K562 (cell line): ENCODE data around the gene ZNF107. TPM values are rescaled to one million over a fixed set of nuclear protein-coding genes. Genes with fewer than 3 reads are reported as not detected.

Source experiments
- ADNP ChIP-seq: fragments of 200-800 bp; sonication (Bioruptor generic); IDR thresholded peaks from 2 replicates; pipeline ENCODE4 v1.6.1; 2016; ENCODE audit warnings: missing genetic modification characterization, missing compliant biosample characterization
- ATF1 ChIP-seq, 2 experiments: fragments of 450-650 bp in 1 of 2; IDR thresholded peaks; 2 replicates each; pipeline ENCODE4 v1.6.1; 2016; ENCODE audit warnings: missing compliant biosample characterization in 1 of 2, missing genetic modification characterization in 1 of 2
- BRD9 ChIP-seq: fragments of 450-650 bp; IDR thresholded peaks from 2 replicates; pipeline ENCODE4 v1.6.1; 2018; ENCODE audit warnings: low read depth; ENCODE audit not compliant: partially characterized antibody
- DDX20 ChIP-seq: fragments of 450-650 bp; IDR thresholded peaks from 2 replicates; pipeline ENCODE4 v1.6.1; 2016; ENCODE audit warnings: missing genetic modification characterization, low read depth, mild to moderate bottlenecking, missing compliant biosample characterization, moderate library complexity
- FOXA3 ChIP-seq, 2 experiments: fragments of 450-650 bp in 1 of 2; sonication (generic) in 1 of 2; formaldehyde crosslinking; IDR thresholded peaks in 1 of 2; conservative IDR thresholded peaks in 1 of 2; 2 replicates each; pipeline versions ENCODE4 v1.4.0 to v1.8.0; 2020 to 2022; ENCODE audit warnings: mild to moderate bottlenecking in 2 of 2, missing genetic modification reagents in 1 of 2
- GABPB1 ChIP-seq: sonication (generic); formaldehyde crosslinking; IDR thresholded peaks from 2 replicates; pipeline ENCODE4 v1.8.0; 2022; ENCODE audit warnings: mild to moderate bottlenecking, missing genetic modification reagents
- ILK ChIP-seq: fragments of 450-650 bp; IDR thresholded peaks from 2 replicates; pipeline ENCODE4 v1.6.1; 2016; ENCODE audit warnings: missing genetic modification characterization, low read depth, mild to moderate bottlenecking, missing compliant biosample characterization, moderate library complexity, borderline replicate concordance
- KAT2B ChIP-seq: IDR thresholded peaks from one replicate; pipeline ENCODE4 v1.6.1; 2012; ENCODE audit warnings: low read depth, mild to moderate bottlenecking, control low read depth, inconsistent platforms, low read length, moderate library complexity
- KDM1A ChIP-seq, 2 experiments: fragments of 450-650 bp; IDR thresholded peaks; 2 replicates each; pipeline ENCODE4 v1.6.1; 2016; ENCODE audit warnings: mild to moderate bottlenecking in 2 of 2
- KHSRP ChIP-seq: fragments of 450-650 bp; IDR thresholded peaks from 2 replicates; pipeline ENCODE4 v1.6.1; 2017
- KLF10 ChIP-seq: fragments of 250-450 bp; sonication (Bioruptor Pico); IDR thresholded peaks from 2 replicates; pipeline ENCODE4 v1.6.1; 2021; ENCODE audit warnings: matching md5 sums
- MAZ ChIP-seq, 2 experiments: fragments of 450-650 bp in 1 of 2; sonication (generic) in 1 of 2; formaldehyde crosslinking; IDR thresholded peaks in 1 of 2; conservative IDR thresholded peaks in 1 of 2; 2 replicates each; pipeline versions ENCODE4 v1.4.0 to v1.5.0; 2020; ENCODE audit warnings: mild to moderate bottlenecking in 1 of 2, missing genetic modification reagents in 1 of 2
- MTA2 ChIP-seq: fragments of 450-650 bp; IDR thresholded peaks from 2 replicates; pipeline ENCODE4 v1.6.1; 2016; ENCODE audit warnings: low read depth
- NELFE ChIP-seq: IDR thresholded peaks from 2 replicates; pipeline ENCODE4 v1.6.1; 2011; ENCODE audit warnings: mild to moderate bottlenecking; ENCODE audit not compliant: insufficient read depth, insufficient read length
- NFRKB ChIP-seq: fragments of 450-650 bp; IDR thresholded peaks from 2 replicates; pipeline ENCODE4 v1.6.1; 2016; ENCODE audit warnings: low read depth
- NR4A1 ChIP-seq, 2 experiments: fragments of 250-450 bp in 1 of 2; fragments of 450-650 bp in 1 of 2; sonication (Bioruptor Pico) in 1 of 2; IDR thresholded peaks; 2 replicates each; pipeline versions ENCODE4 v1.4.0 to v1.6.1; 2016 to 2020; ENCODE audit warnings: mild to moderate bottlenecking in 2 of 2, missing compliant biosample characterization in 1 of 2, missing genetic modification characterization in 1 of 2, moderate library complexity in 1 of 2
- SETDB1 ChIP-seq: IDR thresholded peaks from one replicate; pipeline ENCODE4 v1.6.1; 2012; ENCODE audit warnings: low read length, control low read depth, inconsistent platforms
- TAF7 ChIP-seq: fragments of 450-650 bp; IDR thresholded peaks from 2 replicates; pipeline ENCODE4 v1.6.1; 2016; ENCODE audit warnings: missing genetic modification characterization, missing compliant biosample characterization
- TBP ChIP-seq: optimal IDR thresholded peaks from 2 replicates; pipeline ENCODE3; 2011; ENCODE audit warnings: low read depth, low read length, improper control_type of control experiment
- ZFX ChIP-seq: sonication (generic); formaldehyde crosslinking; IDR thresholded peaks from 2 replicates; pipeline ENCODE4 v1.8.0; 2022; ENCODE audit warnings: mild to moderate bottlenecking, missing genetic modification reagents, moderate library complexity
- ZKSCAN3 ChIP-seq: fragments of 250-450 bp; sonication (Bioruptor Pico); IDR thresholded peaks from 2 replicates; pipeline ENCODE4 v1.4.0; 2020
- ZNF184 ChIP-seq: sonication (generic); formaldehyde crosslinking; IDR thresholded peaks from 2 replicates; pipeline ENCODE4 v1.5.0; 2020; ENCODE audit warnings: missing genetic modification reagents
- ZNF232 ChIP-seq: sonication (generic); formaldehyde crosslinking; IDR thresholded peaks from 2 replicates; pipeline ENCODE4 v1.8.0; 2022; ENCODE audit warnings: mild to moderate bottlenecking, missing genetic modification reagents
- polyA plus RNA-seq, 8 experiments: library from polyadenylated mRNA; depleted of rRNA in 4 of 8; stranded (reverse) in 5 of 8; unstranded in 3 of 8; fragments of >200 nt; fragmentation: Nextera tagmentation in 2 of 8; fragmentation: Illumina TruSeq in 1 of 8; extraction: Ambion mirVana in 2 of 8; extraction: Trizol in 1 of 8; gene quantifications; 2 replicates each; pipeline versions ENCODE4 v1.2.1 to v1.2.3, GENCODE V29; 2011 to 2014; ENCODE audit warnings: inconsistent platforms in 1 of 8, missing spikeins in 1 of 8
- total RNA-seq, 7 experiments: library from RNA; depleted of rRNA in 6 of 7; stranded (reverse); fragments of >200 nt in 6 of 7; fragmentation: Illumina TruSeq in 2 of 7; extraction: Trizol in 2 of 7; gene quantifications; 2 replicates each; pipeline versions ENCODE4 v1.2.1 to v1.2.3, GENCODE V29; 2011 to 2021; ENCODE audit warnings: low replicate concordance in 1 of 7
- TF ChIP-seq, protein P1 (sequence below): fragments of 250-450 bp; sonication (Bioruptor Pico); IDR thresholded peaks from 2 replicates; pipeline ENCODE4 v1.5.0; 2021
- TF ChIP-seq, protein P2 (sequence below): sonication (generic); formaldehyde crosslinking; IDR thresholded peaks from 2 replicates; pipeline ENCODE4 v1.8.0; 2022; ENCODE audit warnings: mild to moderate bottlenecking, missing genetic modification reagents
- TF ChIP-seq, protein P3 (sequence below): IDR thresholded peaks from 2 replicates; pipeline ENCODE4 v1.6.1; 2016; ENCODE audit warnings: missing genetic modification characterization, missing compliant biosample characterization
- TF ChIP-seq, protein P4 (sequence below): fragments of 450-650 bp; formaldehyde crosslinking; IDR thresholded peaks from 2 replicates; pipeline ENCODE4 v1.4.0; 2020; ENCODE audit warnings: mild to moderate bottlenecking

ZNF107 gene
- total and polyA plus RNA-seq, 9 of the 15 experiments (the other 6 are each of a cell fraction or from before 2014, with no cell fraction given), result 2.4 to 14.2 (median 7.9) TPM

DNA sequence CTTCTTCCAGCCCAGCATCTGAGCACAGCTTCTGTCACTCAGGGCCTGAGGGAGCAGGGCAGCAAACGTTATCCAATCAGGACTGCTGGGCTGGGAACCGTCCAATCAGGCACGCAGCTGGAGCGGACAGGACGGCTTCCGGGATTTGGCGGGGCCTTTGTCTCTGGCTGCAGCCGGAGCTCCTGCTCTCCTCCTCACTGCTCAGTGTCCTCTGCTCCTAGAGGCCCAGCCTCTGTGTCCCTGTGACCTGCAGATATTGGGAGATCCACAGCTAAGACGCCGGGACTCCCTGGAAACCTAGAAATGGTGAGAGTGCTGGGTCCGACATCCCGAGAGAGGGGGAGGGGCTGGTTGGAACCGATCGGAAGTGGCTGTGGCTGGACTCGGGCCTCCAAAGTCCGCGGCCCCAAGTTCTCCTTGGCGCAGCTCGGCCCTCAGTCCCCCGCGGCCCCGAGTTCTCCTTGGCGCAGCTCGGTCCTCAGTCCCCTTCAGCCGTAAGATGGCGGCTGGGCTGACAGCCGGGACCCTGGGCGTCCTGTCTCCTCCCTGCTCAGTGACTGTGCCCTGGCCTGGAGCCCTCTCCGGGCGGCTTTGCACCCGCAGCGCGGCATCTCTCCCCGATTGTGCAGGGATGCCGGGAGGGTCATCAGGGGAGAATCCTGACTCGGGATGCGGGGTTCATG, at the start of gene ZNF107 (continued):
- TF ChIP-seq, protein P1, sequence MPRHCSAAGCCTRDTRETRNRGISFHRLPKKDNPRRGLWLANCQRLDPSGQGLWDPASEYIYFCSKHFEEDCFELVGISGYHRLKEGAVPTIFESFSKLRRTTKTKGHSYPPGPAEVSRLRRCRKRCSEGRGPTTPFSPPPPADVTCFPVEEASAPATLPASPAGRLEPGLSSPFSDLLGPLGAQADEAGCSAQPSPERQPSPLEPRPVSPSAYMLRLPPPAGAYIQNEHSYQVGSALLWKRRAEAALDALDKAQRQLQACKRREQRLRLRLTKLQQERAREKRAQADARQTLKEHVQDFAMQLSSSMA (CRISPR knock-in tag), result no peak
- no peak for TF ChIP-seq ZNF232 (CRISPR knock-in tag)
- TF ChIP-seq GABPB1 (CRISPR knock-in tag), result peak; percentile 49; the same call in 1 of the 2 replicates
- no peak for TF ChIP-seq KAT2B
- TF ChIP-seq ATF1 (CRISPR knock-in tag; IDR thresholded peaks at IDR 0.05), result no peak
- TF ChIP-seq ATF1 (tag; IDR thresholded peaks at IDR 0.05), result peak; percentile 76
- TF ChIP-seq MTA2, result no peak
- no peak for TF ChIP-seq BRD9
- TF ChIP-seq MAZ (CRISPR knock-in tag; conservative IDR thresholded peaks at IDR 0.05 in 1 of 2, IDR thresholded peaks at IDR 0.05 in 1 of 2), result peak; percentile 44 to 51; a peak in 3 of 4 replicates
- TF ChIP-seq, protein P2, sequence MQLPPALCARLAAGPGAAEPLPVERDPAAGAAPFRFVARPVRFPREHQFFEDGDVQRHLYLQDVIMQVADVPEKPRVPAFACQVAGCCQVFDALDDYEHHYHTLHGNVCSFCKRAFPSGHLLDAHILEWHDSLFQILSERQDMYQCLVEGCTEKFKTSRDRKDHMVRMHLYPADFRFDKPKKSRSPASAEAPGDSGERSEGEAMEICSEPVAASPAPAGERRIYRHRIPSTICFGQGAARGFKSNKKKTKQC (CRISPR knock-in tag), result no peak
- TF ChIP-seq FOXA3 (CRISPR knock-in tag; conservative IDR thresholded peaks at IDR 0.05 in 1 of 2, IDR thresholded peaks at IDR 0.05 in 1 of 2), result no peak
- peak; percentile 87 for TF ChIP-seq ZFX (CRISPR knock-in tag)
- TF ChIP-seq ILK, result no peak
- no peak for TF ChIP-seq SETDB1
- TF ChIP-seq NR4A1 (CRISPR knock-in tag; IDR thresholded peaks at IDR 0.05), result 0 out of 2 replicates have a peak, but pooled peaks have one; percentile 13
- no peak for TF ChIP-seq NR4A1 (tag; IDR thresholded peaks at IDR 0.05)
- TF ChIP-seq, protein P3, sequence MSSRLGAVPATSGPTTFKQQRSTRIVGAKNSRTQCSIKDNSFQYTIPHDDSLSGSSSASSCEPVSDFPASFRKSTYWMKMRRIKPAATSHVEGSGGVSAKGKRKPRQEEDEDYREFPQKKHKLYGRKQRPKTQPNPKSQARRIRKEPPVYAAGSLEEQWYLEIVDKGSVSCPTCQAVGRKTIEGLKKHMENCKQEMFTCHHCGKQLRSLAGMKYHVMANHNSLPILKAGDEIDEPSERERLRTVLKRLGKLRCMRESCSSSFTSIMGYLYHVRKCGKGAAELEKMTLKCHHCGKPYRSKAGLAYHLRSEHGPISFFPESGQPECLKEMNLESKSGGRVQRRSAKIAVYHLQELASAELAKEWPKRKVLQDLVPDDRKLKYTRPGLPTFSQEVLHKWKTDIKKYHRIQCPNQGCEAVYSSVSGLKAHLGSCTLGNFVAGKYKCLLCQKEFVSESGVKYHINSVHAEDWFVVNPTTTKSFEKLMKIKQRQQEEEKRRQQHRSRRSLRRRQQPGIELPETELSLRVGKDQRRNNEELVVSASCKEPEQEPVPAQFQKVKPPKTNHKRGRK (tag), result no peak
- no peak for TF ChIP-seq NELFE
- no peak for TF ChIP-seq ZNF184
- TF ChIP-seq KLF10 (CRISPR knock-in tag), result no peak
- TF ChIP-seq ADNP (tag), result no peak
- no peak for TF ChIP-seq ZKSCAN3 (CRISPR knock-in tag)
- peak; percentile 50 to 88; a peak in 3 of 4 replicates for TF ChIP-seq KDM1A (IDR thresholded peaks at IDR 0.05)
- no peak for TF ChIP-seq DDX20 (tag)
- peak; percentile 76 for TF ChIP-seq NFRKB
- peak; percentile 63; the same call in 1 of the 2 replicates for TF ChIP-seq TAF7
- TF ChIP-seq TBP, result peak; percentile 60
- no peak for TF ChIP-seq KHSRP
- TF ChIP-seq, protein P4, sequence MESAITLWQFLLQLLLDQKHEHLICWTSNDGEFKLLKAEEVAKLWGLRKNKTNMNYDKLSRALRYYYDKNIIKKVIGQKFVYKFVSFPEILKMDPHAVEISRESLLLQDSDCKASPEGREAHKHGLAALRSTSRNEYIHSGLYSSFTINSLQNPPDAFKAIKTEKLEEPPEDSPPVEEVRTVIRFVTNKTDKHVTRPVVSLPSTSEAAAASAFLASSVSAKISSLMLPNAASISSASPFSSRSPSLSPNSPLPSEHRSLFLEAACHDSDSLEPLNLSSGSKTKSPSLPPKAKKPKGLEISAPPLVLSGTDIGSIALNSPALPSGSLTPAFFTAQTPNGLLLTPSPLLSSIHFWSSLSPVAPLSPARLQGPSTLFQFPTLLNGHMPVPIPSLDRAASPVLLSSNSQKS (CRISPR knock-in tag), result no peak
